ENCODE data around the gene RABGAP1L.
"Not testable (repeated sequence)": the region's sequence is repeated elsewhere in the genome, so short reads cannot be mapped to it uniquely, and the experiment has no call there.

- not testable (repeated sequence) for TF ChIP-seq HDAC6 (IDR thresholded peaks at IDR 0.05; ENCODE audit: unreplicated experiment); EP300 (IDR thresholded peaks at IDR 0.05; ENCODE audit: borderline replicate concordance in 1 of 2, control insufficient read depth in 1 of 2, low read depth in 2 of 2, low read length in 2 of 2); CEBPB (IDR thresholded peaks at IDR 0.05; ENCODE audit: borderline replicate concordance in 1 of 2, low read depth in 2 of 2, low read length in 2 of 2); MYC (IDR thresholded peaks at IDR 0.05; ENCODE audit: insufficient read depth, insufficient read length, insufficient replicate concordance, low read length, severe bottlenecking); POLR2A (IDR thresholded peaks at IDR 0.05; ENCODE audit: low read depth, low read length); RCOR1 (conservative IDR thresholded peaks at IDR 0.05; ENCODE audit: low read depth, low read length)
Measured at GRCh38 chr1:174143727-174144396, 15.5 kb upstream of the RABGAP1L start.

Measured in GM12878 (cell line).